ENCODE measurements around the gene TCF12.

TCF12 gene

GRCh38 chr15:56918046-56918938 lies at the start of gene TCF12:
Gene TCF12, plus strand, starts transcription at chr15:56918644. Its CDS starts 1,270 bp downstream, at chr15:56919914.
- DNase-seq (ENCODE audit: low read depth): peak; percentile 86

- DNase-seq (ENCODE audit: low read depth): no peak
Measured at GRCh38 chr15:56869573-56869972, 48.9 kb upstream of the TCF12 start.

DNA sequence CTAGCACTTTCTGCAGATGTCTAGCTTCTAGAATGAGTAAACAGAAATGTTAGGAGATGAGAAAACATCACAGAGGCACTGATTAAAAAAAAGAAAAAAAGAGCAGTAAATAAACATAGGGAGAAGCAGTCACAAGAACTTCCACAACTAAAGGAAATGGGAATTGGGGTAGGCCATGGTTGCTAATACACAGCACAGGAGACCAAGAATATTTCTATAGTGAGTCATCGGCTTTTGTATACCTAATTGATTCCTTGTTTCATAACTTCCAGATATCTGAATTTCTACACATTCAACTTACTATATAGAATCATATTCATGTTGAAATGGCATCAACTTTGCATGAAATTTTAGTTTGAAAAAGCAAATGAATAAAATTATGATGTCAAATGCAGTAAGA lies 47.3 kb upstream of the TCF12 start:
- DNase-seq (ENCODE audit: low read depth): no peak

GRCh38 chr15:56871867-56872266 lies 46.6 kb upstream of the TCF12 start:
- no peak for DNase-seq (ENCODE audit: low read depth)

GRCh38 chr15:56877255-56877970 lies 41.0 kb upstream of the TCF12 start:
- no peak for DNase-seq (ENCODE audit: low read depth)

- DNase-seq (ENCODE audit: low read depth): no peak
Measured at GRCh38 chr15:56879502-56879901, 38.9 kb upstream of the TCF12 start.

- no peak for DNase-seq (ENCODE audit: low read depth)
Measured at GRCh38 chr15:56883088-56883487, 35.4 kb upstream of the TCF12 start.

DNA sequence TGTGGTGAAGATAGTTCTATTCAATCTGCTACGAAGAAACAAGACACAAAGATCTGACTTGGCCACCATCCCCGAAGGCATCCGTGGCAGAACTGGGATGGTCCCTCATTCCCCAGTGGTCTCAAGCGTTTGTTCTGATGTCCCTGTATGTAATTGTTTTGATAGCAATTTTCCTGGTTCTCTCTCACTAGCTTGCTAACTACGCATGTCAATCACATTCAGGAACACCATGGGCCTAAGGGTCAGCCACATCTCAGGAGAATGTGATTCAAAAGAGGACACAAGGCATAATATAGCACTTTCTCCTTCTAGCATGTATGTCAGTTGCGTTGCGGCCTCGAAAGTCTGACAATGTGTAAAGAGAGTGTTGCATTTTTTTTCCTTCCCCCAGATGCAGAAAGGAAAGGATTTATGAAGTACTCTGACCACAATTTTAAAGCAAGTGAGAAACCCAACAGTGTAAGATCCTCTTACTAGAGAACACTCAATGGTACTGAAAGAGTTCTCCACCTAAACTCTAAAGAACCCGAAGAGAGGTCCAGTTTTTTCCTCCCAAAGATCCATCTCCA lies 32.0 kb upstream of the TCF12 start:
- no peak for DNase-seq (ENCODE audit: low read depth)

GRCh38 chr15:56886932-56887781 lies 31.3 kb upstream of the TCF12 start:
- peak; percentile 69 for DNase-seq (ENCODE audit: low read depth)

- no peak for DNase-seq (ENCODE audit: low read depth)
Measured at GRCh38 chr15:56887782-56888438, 30.5 kb upstream of the TCF12 start.

DNA sequence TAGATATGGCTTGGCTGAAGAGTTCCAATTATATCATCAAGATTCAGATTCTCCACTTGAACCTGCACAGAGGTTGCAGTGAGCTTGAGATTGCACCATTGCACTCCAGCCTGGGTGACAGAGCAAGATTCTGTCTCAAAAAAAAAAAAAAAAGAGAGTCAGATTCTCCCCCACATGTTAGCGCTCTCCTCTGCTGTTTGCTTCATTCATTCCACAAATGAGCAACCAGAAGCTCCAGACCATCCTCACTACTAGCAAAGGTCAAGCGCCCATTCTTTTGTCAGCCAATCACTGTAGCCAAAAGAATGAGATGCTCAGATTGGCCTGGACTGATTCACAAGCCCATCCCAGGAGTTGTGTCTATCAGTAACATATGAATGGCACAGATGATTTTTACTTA lies 28.4 kb upstream of the TCF12 start:
- no peak for DNase-seq (ENCODE audit: low read depth)

GRCh38 chr15:56891852-56892440 lies 26.5 kb upstream of the TCF12 start:
- no peak for DNase-seq (ENCODE audit: low read depth)

DNA sequence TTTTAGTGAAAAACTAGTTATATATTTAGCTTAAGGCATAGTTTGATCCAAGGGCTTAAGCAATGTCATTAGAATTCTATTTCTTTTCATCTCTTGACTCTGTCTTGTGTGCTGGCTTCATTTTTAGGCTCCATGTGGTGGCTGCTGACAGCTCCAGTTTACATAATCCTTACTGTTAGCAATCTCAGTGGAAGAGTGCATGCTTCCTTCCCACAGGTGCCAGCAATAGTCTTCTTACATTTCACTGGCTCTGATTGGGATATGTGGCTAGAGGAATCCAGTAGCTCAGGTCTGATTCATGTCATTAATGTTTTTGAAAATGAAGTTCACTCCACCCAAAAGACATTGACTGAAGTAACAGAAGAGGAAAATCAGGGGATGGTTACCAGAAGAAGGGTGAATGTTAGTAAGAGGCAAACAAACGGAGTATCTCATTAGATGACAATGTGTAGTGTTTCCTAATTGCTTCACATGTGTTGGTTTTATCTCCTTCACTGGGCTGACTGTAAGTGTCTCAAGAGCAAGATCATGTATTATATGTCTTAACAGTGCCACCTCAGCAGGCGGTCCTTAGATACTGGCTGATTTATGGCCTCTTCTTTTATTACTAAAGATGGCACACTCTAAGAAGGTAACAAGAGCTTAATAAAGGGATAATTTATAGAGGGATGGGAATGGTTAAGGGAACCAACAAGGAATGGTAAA lies 25.6 kb upstream of the TCF12 start:
- DNase-seq (ENCODE audit: low read depth): no peak

GRCh38 chr15:56893364-56893678 lies 25.1 kb upstream of the TCF12 start:
- DNase-seq (ENCODE audit: low read depth): no peak

- DNase-seq (ENCODE audit: low read depth): no peak
Measured at GRCh38 chr15:56894601-56895000, 23.8 kb upstream of the TCF12 start.

- DNase-seq (ENCODE audit: low read depth): no peak
Measured at GRCh38 chr15:56901931-56902330, 16.5 kb upstream of the TCF12 start.

DNA sequence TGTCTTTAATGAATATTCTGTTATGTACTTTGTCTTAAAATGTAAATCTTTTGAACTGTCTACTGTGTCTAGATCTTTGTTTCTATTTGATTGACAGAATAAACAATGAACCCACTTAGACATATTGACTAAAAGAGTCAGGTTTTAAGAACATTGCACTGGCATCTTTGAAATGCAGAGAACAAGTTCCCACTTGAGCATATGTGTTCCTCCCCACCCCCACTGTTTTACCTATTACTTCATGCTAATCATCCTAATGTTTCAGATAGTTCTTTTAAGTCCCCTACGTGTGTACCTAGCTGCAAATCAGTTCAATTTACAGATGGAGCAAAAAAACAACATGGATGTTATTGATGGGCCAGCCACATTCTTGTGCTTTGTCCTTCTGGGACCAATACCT lies 11.7 kb upstream of the TCF12 start:
- no peak for DNase-seq (ENCODE audit: low read depth)

DNA sequence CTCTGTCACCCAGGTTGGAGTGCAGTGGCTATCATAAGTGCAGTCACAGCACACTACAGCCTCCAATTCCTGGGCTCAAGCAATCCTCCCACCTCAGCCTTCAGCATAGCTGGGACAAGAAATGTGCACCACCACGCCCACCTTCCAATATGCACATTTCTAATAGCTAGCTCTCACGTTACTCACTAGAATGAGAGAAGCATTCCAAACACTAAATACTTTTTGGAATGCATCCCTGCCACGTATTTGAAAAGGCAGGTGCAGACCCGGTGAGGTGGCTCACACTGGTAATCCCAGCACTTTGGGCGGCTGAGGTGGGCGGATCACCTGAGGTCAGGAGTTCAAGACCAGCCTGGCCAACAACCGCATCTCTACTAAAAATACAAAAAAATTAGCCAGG lies 7.6 kb upstream of the TCF12 start:
- no peak for DNase-seq (ENCODE audit: low read depth)

- no peak for DNase-seq (ENCODE audit: low read depth)
Measured at GRCh38 chr15:56913241-56913640, 5.2 kb upstream of the TCF12 start.

- DNase-seq (ENCODE audit: low read depth): no peak
Measured at GRCh38 chr15:56913670-56914069, 4.8 kb upstream of the TCF12 start.

DNA sequence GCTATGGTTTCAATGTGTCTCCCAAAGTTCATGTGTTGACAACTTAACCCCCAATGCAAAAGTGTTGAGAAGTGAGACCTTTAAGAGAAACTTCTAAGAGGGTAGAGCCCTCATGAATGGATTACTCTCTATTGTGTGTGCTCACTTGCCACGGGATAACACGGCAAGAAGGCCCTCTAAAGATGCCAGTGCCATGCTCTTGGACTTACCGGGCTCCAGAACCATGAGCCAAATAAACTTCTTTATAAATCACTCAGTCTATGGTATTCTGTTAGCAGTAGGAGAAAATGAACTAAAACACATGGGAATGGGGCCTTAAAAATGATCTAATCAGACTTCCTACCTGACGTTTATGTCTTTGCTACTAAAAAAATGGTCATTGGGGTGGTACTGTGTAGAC lies 2.6 kb upstream of the TCF12 start:
- DNase-seq (ENCODE audit: low read depth): no peak
